Progenitor cell of endocrine pancreas (in vitro differentiated cells): ENCODE data around the gene YOD1. TPM values are rescaled to one million over a fixed set of nuclear protein-coding genes. Genes with fewer than 3 reads are reported as not detected.

Experiments
- DNase-seq: peaks from one replicate; pipeline ENCODE4 v3.0.0; 2021; ENCODE audit warnings: low spot score; ENCODE audit not compliant: unreplicated experiment
- H3K27ac Mint-ChIP-seq: 2 replicates; pipeline ENCODE4 v1.8.0; 2021; ENCODE audit warnings: mild to moderate bottlenecking, moderate library complexity, mixed read lengths
- H3K27me3 Mint-ChIP-seq: 2 replicates; pipeline ENCODE4 v1.8.0; 2021; ENCODE audit warnings: mixed read lengths
- H3K36me3 Mint-ChIP-seq: 2 replicates; pipeline ENCODE4 v1.8.0; 2022; ENCODE audit warnings: mixed read lengths; ENCODE audit not compliant: insufficient read depth
- H3K4me1 Mint-ChIP-seq: 2 replicates; pipeline ENCODE4 v1.8.0; 2021; ENCODE audit warnings: low read depth, mixed read lengths
- H3K4me3 Mint-ChIP-seq: 2 replicates; pipeline ENCODE4 v1.8.0; 2021; ENCODE audit warnings: low read depth, mild to moderate bottlenecking, moderate library complexity, mixed read lengths
- H3K9me3 Mint-ChIP-seq: 2 replicates; pipeline ENCODE4 v1.8.0; 2021; ENCODE audit warnings: low read depth, mixed read lengths
- total RNA-seq: library from RNA; stranded (reverse); gene quantifications from 2 replicates; pipeline ENCODE4 v1.2.1, GENCODE V29; 2021
- TF ChIP-seq, protein P1 (sequence below): fragments of 200-600 bp; sonication (generic); IDR thresholded peaks from one replicate; pipeline ENCODE4 v1.5.0; 2021; ENCODE audit warnings: antibody characterized with exemption, mild to moderate bottlenecking; ENCODE audit not compliant: unreplicated experiment

YOD1 gene
- total RNA-seq, 1 donor from 2014 or later, result 8.7 TPM

DNA sequence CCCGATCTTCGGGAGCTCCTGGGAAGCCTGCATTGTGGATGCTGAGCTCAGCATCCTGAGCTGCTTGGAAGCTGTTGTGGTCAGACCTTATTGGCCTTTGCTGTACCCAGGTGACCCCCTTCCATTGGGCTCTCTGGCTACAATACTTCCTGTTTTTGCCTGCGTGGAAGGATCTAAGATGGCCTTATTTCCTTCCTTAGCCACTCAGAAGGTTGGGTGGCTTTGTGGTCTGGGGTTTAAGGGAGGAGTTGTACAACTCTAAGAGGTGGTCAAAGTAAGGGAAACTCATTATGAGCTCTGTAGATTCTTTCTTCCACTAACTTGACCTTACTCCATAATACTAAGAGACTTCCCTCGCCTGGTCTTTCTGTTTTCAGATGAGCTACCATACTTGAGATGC is 19.8 kb upstream of the YOD1 start:
- no peak overlapping the region for H3K4me3 Mint-ChIP-seq
- peaks cover 4% of the 10 kb centered on the region for H3K36me3 Mint-ChIP-seq
- H3K4me1 Mint-ChIP-seq, result no peaks in the 10 kb centered on the region
- no peak for DNase-seq
- TF ChIP-seq, protein P1, sequence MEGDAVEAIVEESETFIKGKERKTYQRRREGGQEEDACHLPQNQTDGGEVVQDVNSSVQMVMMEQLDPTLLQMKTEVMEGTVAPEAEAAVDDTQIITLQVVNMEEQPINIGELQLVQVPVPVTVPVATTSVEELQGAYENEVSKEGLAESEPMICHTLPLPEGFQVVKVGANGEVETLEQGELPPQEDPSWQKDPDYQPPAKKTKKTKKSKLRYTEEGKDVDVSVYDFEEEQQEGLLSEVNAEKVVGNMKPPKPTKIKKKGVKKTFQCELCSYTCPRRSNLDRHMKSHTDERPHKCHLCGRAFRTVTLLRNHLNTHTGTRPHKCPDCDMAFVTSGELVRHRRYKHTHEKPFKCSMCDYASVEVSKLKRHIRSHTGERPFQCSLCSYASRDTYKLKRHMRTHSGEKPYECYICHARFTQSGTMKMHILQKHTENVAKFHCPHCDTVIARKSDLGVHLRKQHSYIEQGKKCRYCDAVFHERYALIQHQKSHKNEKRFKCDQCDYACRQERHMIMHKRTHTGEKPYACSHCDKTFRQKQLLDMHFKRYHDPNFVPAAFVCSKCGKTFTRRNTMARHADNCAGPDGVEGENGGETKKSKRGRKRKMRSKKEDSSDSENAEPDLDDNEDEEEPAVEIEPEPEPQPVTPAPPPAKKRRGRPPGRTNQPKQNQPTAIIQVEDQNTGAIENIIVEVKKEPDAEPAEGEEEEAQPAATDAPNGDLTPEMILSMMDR, result no peak
- H3K27me3 Mint-ChIP-seq, result no peaks in the 10 kb centered on the region
- peak overlapping the region; percentile 64 for H3K27ac Mint-ChIP-seq
- no peaks in the 10 kb centered on the region for H3K9me3 Mint-ChIP-seq

DNA sequence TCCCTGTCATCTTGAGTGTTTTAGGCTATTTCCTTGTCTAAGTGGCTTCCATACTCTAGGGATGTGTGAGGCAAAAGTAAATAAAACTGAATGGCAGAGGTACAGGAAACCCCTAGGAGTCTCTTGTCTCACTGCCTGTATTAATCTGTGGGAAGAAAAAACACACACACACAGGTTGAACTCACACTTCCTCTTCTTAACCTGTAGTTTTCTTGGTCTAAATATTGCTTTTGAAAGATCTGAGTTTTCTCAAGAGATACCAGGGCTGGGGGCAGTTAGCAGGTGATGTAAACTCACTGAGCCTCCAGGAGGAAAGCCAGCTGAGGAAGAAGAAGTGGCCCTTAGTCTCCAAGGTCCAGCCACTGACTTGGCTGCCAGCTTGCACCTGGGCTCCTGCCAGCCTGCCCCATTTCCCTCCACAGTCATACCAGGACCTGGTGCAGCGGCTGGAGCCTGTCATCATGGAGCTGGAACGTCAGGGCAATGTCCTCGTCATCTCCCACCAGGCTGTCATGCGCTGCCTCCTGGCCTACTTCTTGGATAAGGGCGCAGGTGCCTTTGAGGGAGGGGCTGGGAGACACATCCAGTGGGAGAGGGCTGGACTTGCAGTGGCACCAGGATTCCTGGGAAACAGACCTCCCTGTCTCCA is 19.0 kb upstream of the YOD1 start:
- H3K36me3 Mint-ChIP-seq, result peaks cover 7% of the 10 kb centered on the region

DNA sequence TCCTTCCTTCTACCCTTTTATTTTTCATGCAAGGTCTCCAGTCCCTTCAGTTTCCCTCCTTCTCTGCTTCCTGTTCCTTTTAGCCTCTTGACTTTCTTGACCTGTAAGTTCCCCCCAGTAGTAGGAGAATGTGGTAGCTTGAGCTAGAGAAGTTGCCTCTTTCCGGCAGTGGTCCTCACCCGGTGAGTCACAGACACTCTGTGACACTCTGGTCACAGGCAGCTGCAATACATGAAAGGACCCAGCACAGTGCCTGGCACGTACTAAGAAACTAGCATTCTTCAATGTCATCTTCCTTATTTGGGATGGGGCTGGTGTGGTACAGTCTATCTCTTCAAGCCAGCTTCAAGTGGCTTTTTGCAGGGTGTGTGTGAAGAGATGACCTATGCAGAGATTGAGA is 18.1 kb upstream of the YOD1 start:
- H3K9me3 Mint-ChIP-seq, result no peaks in the 10 kb centered on the region
- no peak overlapping the region for H3K4me3 Mint-ChIP-seq
- TF ChIP-seq, protein P1, result no peak

More for the DNA sequence above, 19.0 kb upstream of the YOD1 start:
- H3K4me1 Mint-ChIP-seq, result no peaks in the 10 kb centered on the region
- no peak overlapping the region for H3K4me3 Mint-ChIP-seq
- H3K27ac Mint-ChIP-seq, result no peak overlapping the region
- TF ChIP-seq, protein P1, result no peak
- H3K27me3 Mint-ChIP-seq, result no peaks in the 10 kb centered on the region
- DNase-seq, result no peak
- H3K9me3 Mint-ChIP-seq, result no peaks in the 10 kb centered on the region

DNA sequence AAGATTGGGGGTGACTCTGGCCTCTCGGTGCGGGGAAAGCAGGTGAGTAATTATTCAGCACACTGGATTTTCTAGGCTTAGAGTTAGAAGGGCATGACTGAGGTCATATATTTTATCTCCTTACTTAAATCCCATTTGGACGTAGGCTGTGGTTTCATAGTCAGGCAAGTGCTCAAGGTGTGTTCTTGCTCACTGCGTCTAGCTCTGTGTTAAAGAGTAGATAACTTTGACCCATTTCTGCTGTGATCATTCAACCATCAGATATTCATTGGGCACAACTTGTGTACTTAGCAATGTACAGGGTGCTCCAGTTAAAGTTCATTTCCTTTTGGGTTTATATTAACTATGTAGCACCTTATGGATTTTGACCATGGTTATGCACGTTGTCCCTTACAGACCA is 16.7 kb upstream of the YOD1 start:
- Mint-ChIP-seq H3K4me1 (no peaks in the 10 kb centered on the region), H3K9me3 (no peaks in the 10 kb centered on the region), H3K27ac (no peak overlapping the region), H3K4me3 (no peak overlapping the region), H3K27me3 (no peaks in the 10 kb centered on the region), H3K36me3 (peaks cover 10% of the 10 kb centered on the region)
- TF ChIP-seq, protein P1, result no peak
- DNase-seq, result no peak

More for the DNA sequence above, 18.1 kb upstream of the YOD1 start:
- Mint-ChIP-seq H3K27ac (no peak overlapping the region), H3K27me3 (no peaks in the 10 kb centered on the region), H3K36me3 (peaks cover 7% of the 10 kb centered on the region), H3K4me1 (no peaks in the 10 kb centered on the region)
- DNase-seq, result no peak

DNA sequence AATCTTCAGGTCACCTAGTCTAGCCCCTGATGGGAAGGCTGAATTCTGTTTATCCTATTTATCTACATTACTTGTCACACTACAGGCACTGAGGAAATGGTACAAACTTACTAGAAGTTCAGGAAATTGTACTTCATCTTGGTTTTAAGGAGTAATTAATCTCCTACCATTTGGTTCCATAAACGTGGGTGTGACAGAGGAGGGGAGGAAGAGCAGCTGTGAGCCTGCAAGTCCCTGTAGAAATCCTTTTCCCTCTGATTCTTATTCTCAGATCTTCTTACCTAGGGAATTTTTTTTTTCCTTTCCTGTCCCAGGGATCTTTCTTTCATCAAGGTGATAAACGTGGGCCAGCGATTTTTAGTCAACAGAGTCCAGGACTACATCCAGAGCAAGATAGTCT is 16.2 kb upstream of the YOD1 start:
- H3K4me1 Mint-ChIP-seq, result no peaks in the 10 kb centered on the region
- no peak overlapping the region for H3K27ac Mint-ChIP-seq
- H3K36me3 Mint-ChIP-seq, result peaks cover 13% of the 10 kb centered on the region
- no peak overlapping the region for H3K4me3 Mint-ChIP-seq
- H3K9me3 Mint-ChIP-seq, result no peaks in the 10 kb centered on the region
- DNase-seq, result no peak
- no peaks in the 10 kb centered on the region for H3K27me3 Mint-ChIP-seq
- TF ChIP-seq, protein P1, result no peak
